ENCODE results near the gene C17orf50. TPM values are rescaled to one million over a fixed set of nuclear protein-coding genes. Genes with fewer than 3 reads are reported as not detected.

The C17orf50 gene
- polyA plus RNA-seq, 4 donors = 0.08 to 0.22 (median 0.20) TPM; not detected in 1

DNA sequence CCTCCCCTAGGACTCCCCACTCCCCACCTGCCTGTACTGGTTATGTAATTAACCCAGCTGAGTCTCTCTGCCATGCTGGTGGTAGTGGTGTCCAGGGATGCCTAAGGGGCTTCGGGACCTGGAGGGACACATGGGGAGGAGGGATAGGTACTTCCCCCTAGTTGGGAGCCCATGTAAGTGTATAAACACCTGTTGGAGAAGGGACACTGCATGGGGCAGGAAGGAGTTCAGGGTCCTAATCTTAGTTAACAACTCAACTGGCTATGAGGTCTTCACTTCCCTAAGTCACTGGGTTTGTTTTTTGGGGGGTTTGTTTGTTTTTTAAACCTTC is 27.9 kb upstream of the C17orf50 start:
- DNase-seq (ENCODE audit: low read depth in 4 of 4, low spot score in 3 of 4) = no peak

DNA sequence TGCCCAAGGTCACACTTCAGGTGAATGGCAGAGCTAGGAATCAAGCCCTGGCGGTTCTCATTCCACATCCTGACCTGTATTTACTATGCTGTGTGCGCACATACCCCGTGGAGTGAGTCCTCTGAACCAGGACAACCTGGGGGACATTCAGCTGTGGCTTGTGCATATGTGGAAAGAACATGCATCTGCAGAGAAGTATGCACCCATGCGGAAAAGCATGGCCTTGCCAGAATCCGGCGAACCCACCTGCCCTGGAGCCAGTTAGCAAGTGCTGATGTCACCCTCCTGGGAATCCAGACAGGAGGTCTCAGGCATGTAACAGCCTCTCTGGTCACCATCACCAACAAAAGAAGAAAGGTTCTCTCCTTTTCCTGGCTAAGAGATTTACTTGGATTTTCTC is 27.3 kb upstream of the C17orf50 start:
- DNase-seq (ENCODE audit: low read depth in 4 of 4, low spot score in 3 of 4) = no peak

DNA sequence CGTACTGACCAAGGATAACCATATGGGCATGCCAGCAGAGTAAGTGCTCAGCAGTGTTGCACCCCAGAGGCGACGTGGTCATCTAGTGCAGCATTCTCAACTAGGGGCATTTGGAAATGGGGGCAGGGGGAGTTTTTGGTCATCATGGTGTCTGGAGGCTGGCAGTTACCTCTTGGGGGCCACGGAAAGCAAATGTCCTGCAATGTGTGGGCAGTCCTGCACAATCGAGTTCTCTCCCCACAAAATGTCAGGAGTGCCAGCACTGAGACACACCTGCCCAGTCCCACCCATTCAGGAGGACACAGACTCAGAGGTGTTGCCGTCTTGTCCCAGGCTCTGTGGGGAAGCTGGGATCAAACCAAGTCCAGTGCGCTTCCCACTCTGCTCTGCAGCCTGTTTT is 26.3 kb upstream of the C17orf50 start:
- DNase-seq (ENCODE audit: low read depth in 4 of 4, low spot score in 3 of 4) = no peak

DNA sequence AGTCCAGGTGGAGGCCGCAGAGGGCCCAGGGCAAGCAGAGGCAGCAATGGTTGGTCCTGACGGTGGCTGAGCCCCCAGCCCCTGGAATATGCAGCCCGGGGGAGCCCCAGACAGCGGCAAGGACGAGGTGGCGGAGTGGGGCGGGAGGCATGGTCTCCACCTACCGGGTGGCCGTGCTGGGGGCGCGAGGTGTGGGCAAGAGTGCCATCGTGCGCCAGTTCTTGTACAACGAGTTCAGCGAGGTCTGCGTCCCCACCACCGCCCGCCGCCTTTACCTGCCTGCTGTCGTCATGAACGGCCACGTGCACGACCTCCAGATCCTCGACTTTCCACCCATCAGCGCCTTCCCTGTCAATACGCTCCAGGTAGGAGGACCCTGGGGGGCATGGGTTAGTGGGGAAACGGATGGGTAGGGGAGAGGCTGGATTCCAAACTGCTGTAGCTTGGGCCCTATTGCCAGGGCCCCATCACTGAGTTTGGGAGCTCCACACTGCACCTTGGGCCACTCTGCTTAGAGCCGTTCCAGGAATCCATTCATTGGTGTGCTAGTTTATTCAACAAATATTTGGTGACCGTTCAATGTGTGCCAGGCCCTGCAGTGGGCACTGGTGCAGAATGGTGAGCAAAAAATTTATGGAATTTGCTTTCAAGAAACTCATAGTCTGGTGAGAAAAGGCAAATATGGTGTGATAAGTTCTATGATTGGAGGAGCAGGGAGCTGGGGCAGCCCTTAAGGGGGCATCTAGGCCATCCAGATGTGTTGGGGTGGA is 25.5 kb upstream of the C17orf50 start:
- no peak for DNase-seq (ENCODE audit: low read depth in 4 of 4, low spot score in 3 of 4)

DNA sequence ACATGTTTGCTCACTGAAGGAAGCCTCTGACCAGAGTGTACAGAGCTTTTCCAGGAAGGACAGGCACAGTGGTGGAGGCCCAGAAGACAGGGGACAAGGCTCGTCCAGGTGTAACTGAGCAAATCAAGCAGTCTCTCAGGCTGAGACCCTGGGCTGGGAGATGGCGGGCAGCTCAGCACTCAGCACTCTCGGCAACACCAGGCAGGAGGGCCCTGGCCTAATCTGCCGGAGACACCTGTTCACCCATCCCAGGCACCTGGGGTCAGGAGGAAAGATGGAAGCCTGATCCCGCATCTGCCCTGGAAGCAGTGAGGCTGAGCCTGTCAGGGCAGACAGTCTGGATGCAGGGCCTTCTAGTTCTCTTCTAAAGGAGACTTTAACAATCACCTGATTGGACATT is 24.5 kb upstream of the C17orf50 start:
- no peak for DNase-seq (ENCODE audit: low read depth in 4 of 4, low spot score in 3 of 4)

DNA sequence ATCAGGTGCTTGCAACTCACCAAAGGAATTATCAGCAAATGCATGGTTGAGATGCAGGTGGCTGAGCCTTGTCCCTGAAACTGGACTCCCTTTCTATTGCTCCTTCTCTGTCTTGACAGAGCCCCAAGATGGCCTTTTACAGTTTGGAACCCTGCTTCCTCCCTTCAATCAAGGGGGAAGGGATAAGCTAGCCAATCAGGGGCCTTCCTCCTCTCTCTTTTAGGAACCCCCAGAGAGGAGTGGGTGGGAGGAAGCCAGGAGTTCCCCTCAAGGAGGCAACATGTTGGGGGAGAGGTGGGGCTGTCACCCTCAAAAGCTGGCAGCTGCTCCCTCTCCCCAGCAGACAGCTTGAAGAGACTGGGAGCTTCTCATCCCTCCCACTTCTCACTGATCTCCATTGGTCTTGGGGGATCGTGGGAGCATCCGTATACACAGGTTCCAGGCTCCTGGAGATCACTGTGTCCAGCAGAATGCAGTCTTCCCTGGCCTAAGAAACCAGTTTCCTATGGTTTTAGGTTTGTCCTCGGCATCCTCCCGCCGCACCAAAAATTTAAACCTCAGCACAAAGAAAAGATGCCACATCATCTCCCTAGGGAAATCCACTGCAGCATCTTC is 22.1 kb upstream of the C17orf50 start:
- DNase-seq (ENCODE audit: low read depth in 4 of 4, low spot score in 3 of 4) = no peak

DNA sequence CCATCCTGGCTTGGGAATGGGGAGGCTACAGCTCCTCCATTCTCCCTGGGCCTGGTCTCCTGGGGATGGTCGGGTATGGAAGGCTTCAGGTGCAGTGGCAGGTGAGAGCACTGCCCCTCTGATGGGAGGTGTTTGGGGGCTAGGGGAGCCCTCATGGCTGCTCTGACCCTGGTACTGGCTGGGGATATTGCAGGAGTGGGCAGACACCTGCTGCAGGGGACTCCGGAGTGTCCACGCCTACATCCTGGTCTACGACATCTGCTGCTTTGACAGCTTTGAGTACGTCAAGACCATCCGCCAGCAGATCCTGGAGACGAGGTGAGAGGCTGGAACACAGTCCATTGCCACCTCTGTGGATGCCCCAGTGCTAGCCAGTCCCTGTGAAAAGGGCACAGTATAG is 20.5 kb upstream of the C17orf50 start:
- no peak for DNase-seq (ENCODE audit: low read depth in 4 of 4, low spot score in 3 of 4)

DNA sequence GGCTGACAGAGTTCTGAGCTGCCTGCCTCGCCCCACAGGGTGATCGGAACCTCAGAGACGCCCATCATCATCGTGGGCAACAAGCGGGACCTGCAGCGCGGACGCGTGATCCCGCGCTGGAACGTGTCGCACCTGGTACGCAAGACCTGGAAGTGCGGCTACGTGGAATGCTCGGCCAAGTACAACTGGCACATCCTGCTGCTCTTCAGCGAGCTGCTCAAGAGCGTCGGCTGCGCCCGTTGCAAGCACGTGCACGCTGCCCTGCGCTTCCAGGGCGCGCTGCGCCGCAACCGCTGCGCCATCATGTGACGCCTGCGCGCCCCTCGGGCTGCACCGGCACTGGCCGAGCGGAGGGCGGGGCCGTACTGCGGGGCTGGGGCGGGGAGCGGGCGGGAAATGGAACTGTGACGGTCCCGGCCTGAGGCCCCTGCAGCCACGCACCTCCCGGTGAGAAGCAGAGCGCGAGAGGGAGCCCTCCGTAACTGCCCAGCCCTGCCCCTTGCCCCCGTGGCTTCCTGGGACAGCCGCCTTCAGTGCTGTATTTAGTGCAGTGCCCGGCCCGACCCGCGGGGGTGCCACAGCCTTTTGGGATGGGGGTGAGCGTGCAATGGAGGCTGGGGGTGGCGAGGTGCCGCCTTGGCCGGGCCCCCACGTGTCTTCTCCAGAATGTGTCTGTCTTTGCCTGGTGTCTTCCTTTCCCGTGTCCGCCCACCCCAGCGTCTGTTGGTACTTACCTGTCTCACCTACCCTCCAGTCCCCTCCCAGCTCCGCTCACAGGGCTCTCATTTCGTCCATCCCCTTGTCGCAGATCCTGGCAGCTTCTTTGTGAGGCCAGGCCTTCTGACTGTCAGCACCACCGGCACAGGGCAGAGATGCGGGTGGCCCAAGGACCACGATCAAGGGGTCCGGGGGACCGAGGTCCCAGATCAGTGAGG is 19.4 kb upstream of the C17orf50 start:
- no peak for DNase-seq (ENCODE audit: low read depth in 4 of 4, low spot score in 3 of 4)

DNA sequence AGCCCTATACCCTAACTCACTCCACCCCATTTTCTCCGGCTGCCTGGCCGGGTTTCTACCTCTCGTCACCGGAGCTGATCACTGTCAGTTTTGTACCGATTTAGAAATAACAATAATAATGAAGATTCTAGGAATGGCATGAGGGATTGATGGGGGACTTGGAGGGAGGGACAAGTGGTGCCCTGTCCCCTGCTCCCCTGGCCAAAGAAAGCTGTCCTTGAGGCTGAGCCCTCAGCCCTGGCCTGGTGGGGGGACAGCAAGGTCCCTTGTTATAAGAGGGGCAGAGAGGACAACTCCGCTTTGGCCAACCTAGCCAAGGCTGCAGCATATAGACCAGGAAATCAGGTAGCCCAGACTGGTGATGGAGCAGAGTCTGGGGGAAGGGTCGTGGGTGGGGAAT is 18.2 kb upstream of the C17orf50 start:
- DNase-seq (ENCODE audit: low read depth in 4 of 4, low spot score in 3 of 4) = no peak

DNA sequence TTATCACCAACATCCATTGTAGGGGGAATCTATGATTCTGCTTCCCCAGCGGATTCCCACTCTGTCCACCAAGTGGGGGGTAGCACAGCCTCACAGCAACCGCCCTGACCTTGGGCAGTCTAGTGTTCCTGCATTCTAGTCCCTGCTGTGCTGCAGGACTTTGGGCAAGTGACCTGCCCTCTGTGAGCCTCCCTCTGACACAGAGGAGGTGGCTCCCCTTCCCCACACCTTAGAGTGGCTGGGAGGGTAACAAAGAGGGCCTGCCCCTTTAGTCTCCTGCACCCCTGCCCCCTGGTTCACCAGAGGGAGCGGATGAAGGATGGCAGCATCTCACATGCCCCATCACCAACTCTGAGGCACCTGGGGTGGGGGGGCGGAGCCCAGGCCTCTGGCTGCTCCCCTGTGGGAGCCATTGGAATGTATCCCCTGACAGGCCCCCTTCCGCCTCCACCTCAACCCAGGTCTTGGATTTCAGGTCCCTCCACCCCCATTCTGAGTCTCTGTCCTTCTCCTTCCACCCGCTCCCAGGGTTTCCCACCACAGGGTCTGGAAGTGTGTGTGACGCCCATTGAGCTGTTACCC is 17.7 kb upstream of the C17orf50 start:
- no peak for DNase-seq (ENCODE audit: low read depth in 4 of 4, low spot score in 3 of 4)

DNA sequence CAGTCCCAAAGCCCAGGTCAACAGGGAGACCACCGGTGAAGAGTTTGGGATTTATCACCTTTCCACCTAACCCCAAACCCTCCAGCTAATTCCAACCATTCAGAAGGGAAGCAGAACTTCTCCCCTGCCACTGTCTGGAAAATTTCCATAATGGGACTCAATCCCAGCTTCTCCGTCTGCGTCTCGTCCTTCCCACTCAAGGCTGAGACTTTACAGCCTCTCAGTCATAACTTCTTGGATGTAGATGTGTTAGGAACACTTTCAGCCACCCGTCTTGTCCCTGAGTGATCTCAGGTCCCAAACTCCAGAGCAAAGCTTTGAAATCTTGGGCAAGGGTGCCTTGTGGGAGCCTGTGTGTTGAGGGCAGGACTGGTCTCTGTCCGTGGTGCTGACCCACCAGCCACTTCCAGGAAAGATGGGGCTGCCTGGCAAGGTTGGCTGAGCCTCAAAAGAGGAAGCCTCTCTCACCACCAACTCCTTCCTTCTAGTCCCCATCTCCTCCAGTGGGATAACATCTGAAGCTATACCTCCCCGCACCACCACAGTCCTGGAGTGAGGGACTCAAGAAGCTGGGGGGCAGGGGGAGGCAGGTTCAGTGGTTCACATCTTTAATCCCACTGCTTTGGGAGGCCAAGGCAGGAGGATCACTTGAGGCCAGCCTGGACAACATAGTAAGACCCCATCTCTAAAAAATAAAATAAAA is 16.9 kb upstream of the C17orf50 start:
- DNase-seq (ENCODE audit: low read depth in 4 of 4, low spot score in 3 of 4) = no peak

DNA sequence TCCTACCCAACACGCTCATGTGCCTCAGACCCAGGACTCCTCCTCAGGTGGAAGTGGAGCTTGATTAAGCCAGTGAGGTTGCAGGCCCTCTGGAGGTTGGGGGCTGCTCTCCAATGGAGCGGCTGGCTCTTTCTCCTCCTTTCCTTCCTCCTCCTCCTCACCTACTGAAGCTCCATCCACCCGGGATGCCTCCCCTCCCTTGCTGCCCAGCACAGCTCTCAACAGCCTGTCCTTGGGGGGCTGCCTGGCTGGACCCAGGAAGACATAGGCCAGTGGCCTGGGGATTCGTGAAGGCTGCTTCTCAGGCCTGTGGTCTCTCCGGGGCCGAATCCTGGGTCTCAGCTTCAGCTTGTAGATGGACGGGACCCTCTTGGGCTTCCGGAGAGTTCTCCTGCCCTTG is 15.9 kb upstream of the C17orf50 start:
- no peak for DNase-seq (ENCODE audit: low read depth in 4 of 4, low spot score in 3 of 4)

DNA sequence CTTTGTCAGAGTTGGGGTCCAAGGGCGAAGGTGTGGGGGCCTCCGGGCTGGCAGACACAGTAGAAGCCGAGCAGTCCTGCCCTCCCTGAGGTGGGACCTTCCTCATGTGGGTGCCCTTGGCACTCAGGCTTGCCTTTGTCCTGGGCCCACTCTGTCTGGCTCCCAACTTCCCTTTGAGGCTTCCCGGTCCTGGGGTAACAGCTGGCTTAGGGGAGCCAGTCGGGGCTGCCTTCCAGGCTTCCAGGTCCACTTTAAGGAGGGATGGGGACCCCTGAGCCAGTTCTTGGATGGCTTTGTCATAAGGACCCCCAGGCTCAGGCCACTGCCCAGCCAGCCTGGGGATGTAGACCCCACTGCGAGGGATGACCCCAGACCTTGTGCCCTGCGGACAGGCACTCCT is 15.4 kb upstream of the C17orf50 start:
- DNase-seq (ENCODE audit: low read depth in 4 of 4, low spot score in 3 of 4) = no peak

DNA sequence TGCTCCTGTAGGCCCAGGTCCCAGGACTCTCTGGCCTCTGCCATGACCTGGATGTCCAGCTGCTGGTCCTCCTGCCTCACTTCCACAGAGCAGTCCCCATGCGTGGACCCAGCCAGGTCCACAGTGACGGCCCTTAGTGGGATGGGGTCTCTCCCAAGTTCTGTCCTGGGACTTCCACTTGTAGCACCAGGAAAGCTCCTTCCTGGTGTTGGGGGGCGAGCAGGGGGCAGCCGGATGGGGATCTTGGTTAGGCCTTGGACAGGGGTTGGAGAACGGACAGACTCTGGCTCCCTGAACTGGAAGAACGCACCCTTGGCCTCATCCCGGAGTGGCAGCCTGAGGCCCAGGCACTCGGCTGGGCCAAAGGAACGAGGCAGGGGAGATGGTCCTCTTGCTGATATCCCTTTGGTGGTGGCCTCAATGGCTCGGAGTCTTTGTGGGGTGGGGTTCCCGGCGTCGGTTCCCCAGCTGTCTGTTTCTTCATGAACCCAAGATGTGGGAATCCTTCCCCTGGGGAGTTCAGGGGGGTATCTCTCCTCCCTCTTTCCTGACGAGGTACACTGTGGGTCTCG is 14.9 kb upstream of the C17orf50 start:
- DNase-seq (ENCODE audit: low read depth in 4 of 4, low spot score in 3 of 4) = no peak

DNA sequence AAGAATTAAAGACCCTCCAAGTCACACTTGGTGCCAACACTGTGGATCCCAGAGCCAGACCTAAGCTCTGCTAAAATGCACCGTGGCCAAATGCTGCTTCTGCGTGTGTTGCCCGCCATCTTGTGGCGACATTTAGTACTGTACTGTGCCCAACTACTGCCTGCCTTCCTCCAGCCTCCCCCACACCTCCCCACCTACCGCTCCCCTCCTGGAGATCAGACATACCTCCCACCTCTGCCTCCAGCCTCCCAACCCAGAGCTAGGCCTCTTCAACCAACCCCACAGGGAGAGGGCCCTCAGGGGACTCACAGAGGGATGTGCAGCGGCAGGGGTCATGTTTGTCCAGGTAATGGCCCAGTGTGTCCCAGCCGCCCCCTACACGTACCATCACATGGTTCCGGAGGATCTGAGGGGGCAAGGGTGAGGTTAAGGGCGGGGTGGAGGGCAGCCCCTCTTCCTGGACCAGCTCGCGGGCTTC is 13.1 kb upstream of the C17orf50 start:
- DNase-seq (ENCODE audit: low read depth in 4 of 4, low spot score in 3 of 4) = peak in 3 of 4 donors; percentile 58 to 74 (median 65)

DNA sequence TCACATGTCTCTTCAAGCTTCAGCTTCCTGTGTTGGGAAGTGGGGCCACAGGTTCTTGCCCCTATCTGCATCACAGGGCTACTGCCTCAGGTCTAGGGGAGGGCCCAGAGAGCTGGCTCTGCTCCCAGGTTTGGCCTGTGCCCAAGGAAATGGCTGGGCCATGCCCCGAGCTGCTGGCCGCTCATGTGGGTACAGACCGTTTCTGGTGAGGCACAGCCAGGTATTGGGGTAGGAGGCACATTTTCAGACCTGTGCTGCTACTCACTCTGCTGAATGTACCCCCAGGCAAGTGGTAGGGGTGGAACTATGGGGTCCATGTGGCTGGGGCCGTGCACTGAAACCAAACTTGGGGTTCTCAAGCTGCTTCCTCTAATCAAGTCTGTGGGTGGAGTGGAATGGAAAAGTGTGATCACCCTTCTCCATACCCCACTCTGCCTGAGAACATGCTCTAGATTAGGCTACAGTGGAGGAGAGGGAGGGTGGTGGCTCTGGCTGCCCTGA is 12.3 kb upstream of the C17orf50 start:
- no peak for DNase-seq (ENCODE audit: low read depth in 4 of 4, low spot score in 3 of 4)

DNA sequence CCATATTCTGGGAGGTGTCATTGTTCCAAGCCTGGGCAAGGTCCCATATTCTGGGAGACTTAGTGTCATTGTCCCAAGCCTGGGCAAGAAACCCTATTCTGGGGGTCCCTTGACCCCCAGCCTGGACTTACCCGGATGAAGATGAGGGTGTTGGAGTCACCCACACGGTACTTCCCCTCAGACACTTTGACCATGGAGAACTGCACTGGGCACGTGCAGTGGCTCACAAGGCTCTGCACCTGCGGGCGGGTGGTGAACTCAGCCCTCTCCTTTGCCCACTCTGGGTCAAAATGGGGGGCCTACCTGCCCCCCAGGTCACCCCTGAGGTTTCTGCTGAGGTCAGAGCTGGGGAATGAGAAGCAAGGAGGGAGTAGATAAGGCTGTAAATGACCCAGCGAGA is 11.7 kb upstream of the C17orf50 start:
- no peak for DNase-seq (ENCODE audit: low read depth in 4 of 4, low spot score in 3 of 4)

DNA sequence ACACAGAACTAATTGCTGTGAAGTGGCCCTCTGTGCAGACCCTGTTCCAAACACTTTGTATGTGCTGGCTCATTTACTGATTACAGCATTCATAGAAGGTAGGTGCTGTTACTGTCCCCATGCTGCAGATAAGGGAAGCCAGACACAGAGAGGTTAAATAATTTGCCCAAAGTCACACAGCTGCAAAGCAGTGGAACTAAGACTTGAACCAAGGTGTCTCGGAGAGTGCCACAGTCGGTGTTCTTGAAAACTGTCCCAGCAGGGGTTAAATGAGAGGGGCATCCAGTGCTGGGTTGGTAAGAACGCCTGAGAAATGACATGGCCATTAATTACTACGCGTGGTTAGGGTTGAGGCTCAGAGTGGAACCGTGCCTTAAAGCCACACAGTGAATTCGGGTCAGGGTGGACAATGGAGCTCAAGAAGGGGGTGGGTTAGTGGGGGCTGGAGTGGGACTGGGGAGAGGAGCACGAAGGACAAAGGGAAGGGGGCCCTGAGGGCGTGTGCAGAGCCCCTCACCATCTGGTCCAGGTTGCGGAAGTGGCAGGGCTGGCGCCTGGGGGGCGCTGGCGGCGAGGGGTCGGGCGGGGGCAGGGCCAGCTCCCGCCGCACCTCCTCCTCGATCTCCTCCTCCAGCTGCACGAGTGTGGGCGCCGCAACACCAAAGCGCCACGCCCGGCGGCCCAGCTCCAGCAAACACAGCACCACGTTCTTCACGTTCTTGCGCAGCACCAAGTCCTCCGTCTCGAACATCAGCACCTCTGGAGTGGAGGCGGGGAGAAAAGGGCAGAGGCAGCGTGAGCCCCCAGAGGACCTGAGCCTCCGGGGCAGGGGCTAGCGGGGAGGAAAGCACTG is 10.9 kb upstream of the C17orf50 start:
- no peak for DNase-seq (ENCODE audit: low read depth in 4 of 4, low spot score in 3 of 4)

Measured in right renal pelvis (tissue), 4 donors.